Raji (cell line): ENCODE results near the gene CLASP1.

Experiments
- POLR2A ChIP-seq: IDR thresholded peaks from 2 replicates; pipeline ENCODE4 v1.6.1; 2011; ENCODE audit warnings: low read depth, low read length, control low read depth; ENCODE audit not compliant: insufficient read depth

CLASP1 gene

GRCh38 chr2:121638333-121638732 is 10.9 kb downstream of the CLASP1 start:
- TF ChIP-seq POLR2A = no peak

GRCh38 chr2:121635371-121635770 is 13.9 kb downstream of the CLASP1 start:
- TF ChIP-seq POLR2A = no peak

- TF ChIP-seq POLR2A = no peak
Observed at GRCh38 chr2:121634354-121635307, 14.6 kb downstream of the CLASP1 start.

GRCh38 chr2:121633463-121633862 is 15.8 kb downstream of the CLASP1 start:
- TF ChIP-seq POLR2A = no peak

- TF ChIP-seq POLR2A = no peak
Observed at GRCh38 chr2:121627525-121628050, 21.7 kb downstream of the CLASP1 start.

- no peak for TF ChIP-seq POLR2A
Observed at GRCh38 chr2:121626777-121627524, 22.3 kb downstream of the CLASP1 start.

GRCh38 chr2:121625953-121626352 is 23.3 kb downstream of the CLASP1 start:
- no peak for TF ChIP-seq POLR2A

- TF ChIP-seq POLR2A = no peak
Observed at GRCh38 chr2:121617042-121617599, 32.1 kb downstream of the CLASP1 start.

- no peak for TF ChIP-seq POLR2A
Observed at GRCh38 chr2:121613774-121614173, 35.5 kb downstream of the CLASP1 start.

GRCh38 chr2:121613152-121613551 is 36.1 kb downstream of the CLASP1 start:
- TF ChIP-seq POLR2A = no peak

GRCh38 chr2:121611730-121612705 is 37.2 kb downstream of the CLASP1 start:
- no peak for TF ChIP-seq POLR2A

- no peak for TF ChIP-seq POLR2A
Observed at GRCh38 chr2:121608967-121609366, 40.3 kb downstream of the CLASP1 start.

- TF ChIP-seq POLR2A = no peak
Observed at GRCh38 chr2:121608367-121608766, 40.9 kb downstream of the CLASP1 start.

GRCh38 chr2:121605820-121606733 is 43.2 kb downstream of the CLASP1 start:
- no peak for TF ChIP-seq POLR2A

- no peak for TF ChIP-seq POLR2A
Observed at GRCh38 chr2:121603185-121603584, 46.1 kb downstream of the CLASP1 start.
